GM08714 (cell line): ENCODE measurements around the gene DPP4.
"Not testable (repeated sequence)": the region's sequence is repeated elsewhere in the genome, so short reads cannot be mapped to it uniquely, and the experiment has no call there.

Source experiments
- H3K4me3 ChIP-seq: fragments of 200-500 bp; sonication (Bioruptor generic); 2 replicates; pipeline ENCODE4 v1.5.1; 2014; ENCODE audit warnings: mild to moderate bottlenecking, low read length, inconsistent platforms
- ZNF274 ChIP-seq: IDR thresholded peaks from 2 replicates; pipeline ENCODE4 v1.6.1; 2012; ENCODE audit warnings: mild to moderate bottlenecking, low read depth, low read length

The DPP4 gene

DNA sequence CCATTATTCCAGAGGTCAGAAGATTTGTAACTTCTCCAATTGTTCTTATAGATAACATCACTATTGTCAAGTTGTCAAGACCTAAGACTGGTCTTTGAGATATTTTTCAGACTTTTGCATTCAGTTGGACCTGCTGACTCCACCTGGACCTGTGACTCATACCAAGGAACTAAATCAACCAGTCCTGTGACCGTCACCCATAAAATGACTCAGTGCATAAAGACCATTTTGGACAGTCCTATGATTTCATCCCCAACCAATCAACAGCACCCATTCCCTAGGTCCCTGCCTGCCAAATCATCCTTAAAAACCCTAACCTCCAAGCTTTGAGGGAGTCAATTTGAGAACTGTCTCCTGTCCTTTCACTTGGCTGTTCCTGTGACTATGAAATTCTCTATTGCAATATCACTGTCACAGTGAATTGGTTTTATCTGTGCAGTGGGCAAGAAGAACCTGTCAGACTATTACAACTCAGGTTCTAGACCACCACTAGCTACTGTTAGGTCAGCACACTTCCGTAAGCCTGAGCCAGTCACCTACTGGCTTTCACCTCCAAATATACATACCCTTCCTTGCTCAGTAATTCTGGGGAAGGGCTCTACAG, 17.1 kb downstream of the DPP4 start:
- no peak overlapping the region for H3K4me3 ChIP-seq
- no peak for TF ChIP-seq ZNF274

DNA sequence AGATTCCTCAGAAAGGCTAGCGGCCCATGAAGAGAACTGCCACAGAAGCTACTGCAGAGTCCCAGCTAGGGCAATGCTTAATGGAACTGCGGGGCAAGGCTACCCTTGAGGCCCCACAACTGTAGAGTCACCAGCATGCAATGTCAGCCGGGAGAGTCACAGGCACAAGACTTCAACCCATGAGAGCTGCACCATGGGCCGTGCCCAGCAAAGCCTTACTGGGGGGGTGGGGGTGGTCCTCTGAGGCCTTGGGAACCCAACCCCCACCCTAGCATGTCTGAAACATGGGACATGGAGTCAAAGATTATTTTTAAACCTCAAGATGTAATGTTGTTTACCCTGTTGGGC, 20.2 kb downstream of the DPP4 start:
- TF ChIP-seq ZNF274, result no peak
- no peak overlapping the region for H3K4me3 ChIP-seq

DNA sequence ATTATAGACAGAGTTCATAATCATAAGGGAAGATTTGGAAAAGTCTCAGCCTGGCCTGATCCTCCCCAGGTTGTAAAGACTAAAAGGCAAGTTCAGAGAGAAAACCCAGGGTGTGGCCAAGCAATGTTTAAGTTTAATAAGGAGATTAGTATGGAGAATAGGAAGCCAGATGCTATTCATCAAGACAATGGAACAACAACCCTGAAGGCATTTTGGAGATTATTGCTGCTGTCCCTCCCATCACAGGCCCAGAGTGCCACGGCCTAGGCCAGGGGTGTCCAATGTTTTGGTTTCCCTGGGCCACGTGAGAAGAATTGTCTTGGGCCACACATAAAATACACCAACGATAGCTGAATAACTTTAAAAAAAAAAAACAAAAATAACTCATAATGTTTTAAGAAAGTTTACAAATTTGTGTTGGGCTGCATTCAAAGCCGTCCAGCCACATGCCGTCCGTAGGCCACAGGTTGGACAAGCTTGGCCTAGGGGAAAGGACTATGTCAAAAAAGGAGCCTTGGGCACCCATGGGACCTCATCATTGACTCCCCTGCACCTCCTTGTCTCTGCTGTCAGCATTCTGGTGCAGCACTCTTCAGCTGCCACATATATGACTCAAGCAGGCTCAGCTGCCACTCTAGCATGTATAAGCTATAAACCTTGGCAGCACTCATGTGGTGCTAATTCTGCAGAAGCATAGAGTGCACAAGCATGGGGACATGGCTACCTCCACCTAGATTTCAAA, 20.8 kb downstream of the DPP4 start:
- TF ChIP-seq ZNF274, result no peak
- no peak overlapping the region for H3K4me3 ChIP-seq

DNA sequence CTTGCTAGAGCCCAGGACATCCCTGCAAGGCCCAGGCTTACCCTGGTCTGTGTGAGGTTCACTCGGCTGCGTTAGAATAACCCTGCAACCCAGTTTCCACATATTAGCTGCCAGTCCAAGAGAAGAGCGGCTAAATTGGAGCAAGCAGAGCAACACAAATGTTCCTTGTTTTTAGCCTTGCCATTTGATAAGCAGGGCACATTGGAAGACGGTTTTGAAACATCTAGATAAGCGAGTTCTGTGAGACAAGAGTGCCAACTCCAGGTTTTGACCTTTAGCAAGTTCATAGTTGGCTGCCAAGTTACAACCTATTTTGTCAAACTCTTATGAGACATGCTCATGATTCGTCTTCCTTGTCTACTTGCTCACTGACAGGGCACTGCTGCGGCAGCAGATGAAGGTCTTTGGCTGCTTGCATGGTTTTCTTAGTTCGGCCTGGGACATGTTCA, 23.5 kb downstream of the DPP4 start:
- H3K4me3 ChIP-seq, result no peak overlapping the region
- no peak for TF ChIP-seq ZNF274

DNA sequence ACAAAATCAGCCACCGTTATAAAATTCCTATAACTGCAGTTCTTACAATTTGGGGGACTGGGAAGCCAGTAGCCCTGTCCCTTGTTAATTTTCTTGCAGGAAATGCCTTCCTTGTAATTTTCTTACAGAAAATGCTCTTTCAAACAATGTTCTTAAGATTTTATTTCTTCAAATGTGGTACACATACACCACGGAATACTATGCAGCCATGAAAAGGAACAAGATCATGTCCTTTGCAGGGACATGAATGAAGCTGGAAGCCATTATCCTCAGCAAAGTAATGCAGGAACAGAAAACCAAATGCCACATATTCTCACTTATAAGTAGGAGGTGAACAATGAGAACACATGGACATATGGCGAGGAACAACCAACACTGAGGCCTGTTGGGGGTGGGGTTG, 24.9 kb downstream of the DPP4 start:
- not testable (repeated sequence) for H3K4me3 ChIP-seq

DNA sequence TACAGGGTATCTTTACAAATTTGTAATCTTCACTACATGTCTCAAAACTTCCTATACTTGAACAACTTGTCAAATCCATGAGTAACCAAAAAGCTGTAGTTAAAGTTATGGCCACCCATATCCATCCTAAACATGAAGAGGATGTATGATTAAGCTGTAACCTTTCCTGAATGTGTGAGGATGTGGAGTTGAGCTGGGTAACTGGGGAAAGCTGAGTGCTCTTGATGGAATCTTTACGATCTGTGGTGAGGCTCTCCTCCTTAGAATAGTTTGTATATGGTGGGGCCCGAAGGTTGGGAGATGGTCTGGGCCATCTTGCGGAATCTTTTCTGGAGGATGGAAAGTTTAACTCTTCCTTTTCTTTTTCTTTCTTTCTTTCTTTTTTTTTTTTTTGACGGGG, 29.4 kb downstream of the DPP4 start:
- no peak overlapping the region for H3K4me3 ChIP-seq
- no peak for TF ChIP-seq ZNF274

DNA sequence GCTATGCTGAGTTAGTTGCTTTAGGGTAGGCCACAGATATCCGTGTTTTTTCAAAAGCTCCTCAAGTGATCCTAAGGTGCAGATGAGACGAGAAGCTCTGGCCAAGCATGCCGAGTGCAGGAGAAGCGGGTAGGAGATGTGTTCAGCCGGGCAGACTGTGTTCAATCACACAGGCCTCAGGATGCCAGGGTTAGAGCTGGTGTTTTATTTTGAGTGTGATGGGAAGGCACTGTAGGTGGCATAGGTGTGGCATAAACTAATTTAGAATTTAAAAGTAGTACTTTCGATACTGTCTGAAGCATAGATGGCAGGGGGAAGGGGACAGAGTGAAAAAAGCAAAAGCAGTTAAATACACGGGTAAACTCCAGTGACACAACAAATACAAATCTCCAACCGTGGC, 30.9 kb downstream of the DPP4 start:
- H3K4me3 ChIP-seq, result no peak overlapping the region
- no peak for TF ChIP-seq ZNF274

DNA sequence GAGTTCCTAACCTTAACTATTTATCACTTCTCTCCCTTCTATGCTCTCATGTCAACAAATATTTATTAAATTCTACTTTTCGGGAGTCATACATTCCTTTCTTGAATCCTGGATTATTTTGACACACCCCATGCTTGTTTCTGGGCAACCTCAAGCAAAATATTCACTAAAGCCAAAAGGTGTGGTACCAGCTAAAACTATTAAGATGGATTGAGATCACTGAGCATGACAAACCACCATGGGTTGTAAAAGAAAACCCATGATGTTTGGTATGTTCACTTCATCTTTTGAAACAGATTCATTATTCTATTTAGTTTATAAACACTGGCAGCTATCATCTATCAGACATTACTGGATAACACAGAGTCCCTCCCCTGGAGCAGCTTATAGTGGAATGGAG, 32.5 kb downstream of the DPP4 start:
- TF ChIP-seq ZNF274, result no peak

DNA sequence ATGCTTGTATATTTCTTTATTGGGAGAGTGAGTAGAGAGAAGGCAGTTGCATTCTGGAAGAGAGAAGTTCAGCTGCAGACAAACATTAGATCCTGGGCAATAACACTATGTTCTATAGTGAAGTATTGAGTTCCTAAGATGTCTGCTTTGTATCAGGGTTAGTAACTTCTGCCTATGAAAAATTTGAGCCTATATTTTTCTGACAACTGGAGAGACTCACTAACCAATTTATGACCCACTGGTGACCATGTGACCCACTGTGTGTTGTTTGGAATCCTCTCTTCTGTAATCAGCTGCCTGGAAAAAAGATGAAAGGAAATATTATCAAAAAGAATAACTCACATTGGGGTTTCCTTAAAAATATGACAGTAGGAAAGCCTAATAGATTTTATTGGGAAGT, 35.3 kb downstream of the DPP4 start:
- H3K4me3 ChIP-seq, result no peak overlapping the region
- no peak for TF ChIP-seq ZNF274

More for the DNA sequence above, 32.5 kb downstream of the DPP4 start:
- H3K4me3 ChIP-seq, result no peak overlapping the region

DNA sequence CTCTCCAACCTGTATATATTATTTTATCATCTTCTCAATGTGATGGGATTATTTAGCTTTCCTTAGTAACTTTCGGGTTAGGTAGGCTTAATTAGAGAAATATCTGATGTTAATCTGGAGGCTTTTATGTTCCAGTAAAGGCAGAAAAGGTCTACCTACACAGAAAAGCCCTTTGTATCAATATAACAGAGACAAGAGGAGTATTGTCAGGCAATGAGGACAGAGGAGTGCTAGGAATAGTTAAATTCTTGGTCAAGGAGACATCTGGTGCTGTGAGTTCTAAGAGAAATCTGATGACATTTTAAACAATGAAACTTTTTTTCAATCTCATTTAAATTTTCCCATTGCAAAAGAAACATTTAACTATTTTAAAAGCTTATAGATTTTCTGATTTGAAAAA, 36.1 kb downstream of the DPP4 start:
- H3K4me3 ChIP-seq, result no peak overlapping the region
- no peak for TF ChIP-seq ZNF274

DNA sequence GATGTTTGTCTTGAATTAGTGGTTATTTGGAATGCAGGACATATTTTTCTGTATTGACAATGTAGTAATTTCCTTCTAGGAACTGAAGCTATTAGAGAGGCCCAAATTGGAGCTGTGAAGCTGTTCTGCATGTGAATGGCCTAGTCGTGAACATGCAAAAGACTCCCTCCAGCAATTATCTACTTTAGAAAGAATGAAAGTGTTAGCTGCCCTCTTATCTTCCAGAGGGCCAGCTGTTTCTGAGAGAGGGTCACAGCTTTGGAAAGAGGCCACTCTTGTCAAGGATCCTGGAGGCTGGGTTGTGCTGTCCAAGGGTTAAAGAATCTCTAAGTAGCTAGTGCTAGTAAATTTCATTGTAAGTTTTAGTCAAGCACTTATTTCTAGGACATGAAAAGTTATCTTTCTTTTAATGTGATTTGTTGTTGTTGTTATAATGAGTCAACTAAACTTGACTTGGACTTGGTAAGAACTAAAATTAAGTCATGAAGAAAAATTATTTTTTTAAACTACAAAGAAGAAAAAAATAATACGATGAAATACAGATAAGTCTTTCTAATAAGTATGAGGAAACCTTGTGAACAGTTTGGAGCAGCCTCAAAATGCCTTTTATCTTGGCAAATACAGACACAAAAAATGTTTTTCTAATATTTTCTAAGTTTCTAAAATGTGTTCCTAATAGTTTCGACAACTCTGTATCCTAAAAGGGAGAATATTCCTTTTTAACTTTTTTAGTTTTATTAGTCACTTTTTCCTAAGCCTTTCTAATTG, 36.8 kb downstream of the DPP4 start:
- no peak for TF ChIP-seq ZNF274
- no peak overlapping the region for H3K4me3 ChIP-seq

DNA sequence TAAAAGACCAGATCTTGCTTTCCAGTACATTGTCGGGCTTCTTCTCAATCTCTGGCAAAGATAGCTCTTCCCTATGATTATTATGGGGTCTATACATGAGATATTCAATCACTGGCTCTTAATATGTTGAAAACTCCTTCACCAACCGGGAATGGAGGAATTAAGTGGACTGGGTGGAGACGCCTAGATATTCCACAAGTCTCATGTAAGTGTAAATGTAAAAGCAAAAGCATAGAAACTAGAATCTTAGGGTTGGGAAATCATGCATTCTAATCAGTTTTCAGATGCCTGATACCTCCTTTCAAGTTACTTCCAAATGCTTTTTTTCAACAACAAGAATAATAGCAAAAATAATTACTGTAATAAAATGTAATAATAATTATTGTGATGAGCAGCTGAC, 38.0 kb downstream of the DPP4 start:
- no peak overlapping the region for H3K4me3 ChIP-seq
- TF ChIP-seq ZNF274, result no peak

DNA sequence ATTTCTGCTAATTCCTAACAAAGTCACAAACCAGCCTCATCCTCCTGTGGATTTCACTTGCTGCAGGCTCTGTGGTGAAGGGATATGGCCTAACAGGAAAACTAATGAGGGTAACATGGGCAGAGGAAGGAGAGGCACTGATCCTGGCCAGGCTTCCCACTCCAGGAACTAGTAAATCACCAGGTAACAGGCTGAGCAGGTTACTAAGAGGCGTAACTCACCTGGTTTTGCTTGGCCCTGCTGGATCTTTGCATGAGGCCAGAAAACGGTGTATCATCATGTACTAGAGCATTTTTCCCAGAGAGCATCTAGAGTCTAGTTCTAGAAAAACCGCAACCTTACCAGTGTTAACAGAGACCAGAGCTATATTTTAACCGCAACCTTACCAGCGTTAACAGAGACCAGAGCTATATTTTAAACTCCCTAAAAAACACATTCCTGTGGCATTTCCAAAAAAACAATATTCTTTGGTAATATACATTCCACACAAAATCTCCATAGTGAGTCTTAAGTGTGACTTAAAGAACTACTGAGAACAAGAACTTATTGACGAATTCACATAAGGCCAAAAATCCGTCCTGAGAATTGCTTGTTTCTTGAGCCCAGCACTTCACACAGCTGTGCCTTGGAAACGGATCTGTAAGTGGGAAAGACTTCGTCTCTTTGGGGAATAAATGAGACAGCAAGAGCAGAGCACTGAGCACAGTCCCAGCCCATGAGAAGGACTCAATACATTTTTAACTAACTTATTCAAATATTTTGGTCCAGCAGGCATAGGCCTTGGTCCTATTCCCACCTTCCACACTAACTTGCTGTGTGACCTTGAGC, 43.4 kb downstream of the DPP4 start:
- no peak for TF ChIP-seq ZNF274
- H3K4me3 ChIP-seq, result no peak overlapping the region

DNA sequence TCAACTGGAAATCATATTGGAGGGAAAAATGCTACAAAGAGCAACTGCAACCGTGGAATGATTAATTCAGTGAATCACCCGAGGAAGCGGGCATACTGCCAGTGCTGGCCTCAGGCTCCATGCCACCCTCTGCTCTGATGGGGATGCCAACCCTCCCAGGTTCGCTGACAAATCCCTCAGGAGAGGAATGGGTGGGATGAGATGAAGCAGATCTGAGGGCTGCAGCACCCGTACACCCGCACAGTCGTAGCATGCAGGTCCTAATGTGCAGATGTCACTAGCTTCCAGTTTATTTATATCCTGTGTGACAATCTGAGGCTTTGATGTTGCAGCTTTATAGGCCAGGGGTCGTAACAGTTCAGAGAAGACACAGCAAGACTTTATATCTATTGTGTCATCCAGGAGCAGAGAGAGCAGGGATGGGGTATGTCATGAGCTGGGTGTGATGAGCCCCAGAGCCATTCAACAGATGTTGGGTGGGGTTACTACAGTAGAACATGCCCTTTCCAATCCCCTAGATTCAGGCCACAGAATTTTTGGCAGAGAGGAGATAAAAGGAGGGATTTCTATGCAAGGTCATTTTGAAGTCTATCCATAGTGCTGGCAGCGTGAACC, 44.6 kb downstream of the DPP4 start:
- no peak overlapping the region for H3K4me3 ChIP-seq
- TF ChIP-seq ZNF274, result no peak
